GM12878 (cell line): ENCODE results near the gene PET117. TPM values are rescaled to one million over a fixed set of nuclear protein-coding genes. Genes with fewer than 3 reads are reported as not detected.

Source experiments
- BCL11A ChIP-seq: IDR thresholded peaks from 2 replicates; pipeline ENCODE4 v1.6.1; 2011; ENCODE audit warnings: low read depth, low read length
- BHLHE40 ChIP-seq, 2 experiments: fragments of 450-650 bp in 1 of 2; IDR thresholded peaks; 2 replicates each; pipeline ENCODE4 v1.6.1; 2011 to 2017; ENCODE audit warnings: low read depth in 2 of 2, borderline replicate concordance in 1 of 2, improper control_type of control experiment in 1 of 2, low read length in 1 of 2, mild to moderate bottlenecking in 1 of 2
- BMI1 ChIP-seq: fragments of 450-650 bp; IDR thresholded peaks from 2 replicates; pipeline ENCODE4 v1.6.1; 2016; ENCODE audit warnings: mild to moderate bottlenecking, moderate library complexity, borderline replicate concordance
- CREM ChIP-seq: IDR thresholded peaks from 2 replicates; pipeline ENCODE4 v1.6.1; 2014; ENCODE audit warnings: antibody characterized with exemption, low read depth
- KDM1A ChIP-seq: fragments of 200-600 bp; sonication (generic); IDR thresholded peaks from 2 replicates; pipeline ENCODE4 v1.6.1; 2016; ENCODE audit warnings: borderline replicate concordance
- MYB ChIP-seq: fragments of 150-350 bp; IDR thresholded peaks from 2 replicates; pipeline ENCODE4 v1.6.1; 2014; ENCODE audit warnings: mild to moderate bottlenecking, low read depth, low read length, borderline replicate concordance
- NR2C2 ChIP-seq: IDR thresholded peaks from 2 replicates; pipeline ENCODE4 v1.6.1; 2011; ENCODE audit warnings: borderline replicate concordance, low read depth; ENCODE audit not compliant: control insufficient read depth, insufficient read length
- RAD51 ChIP-seq: fragments of 450-650 bp; IDR thresholded peaks from 2 replicates; pipeline ENCODE4 v1.6.1; 2016; ENCODE audit warnings: moderate library complexity, mild to moderate bottlenecking, inconsistent platforms
- RUNX3 ChIP-seq: IDR thresholded peaks from 2 replicates; pipeline ENCODE4 v1.6.1; 2012; ENCODE audit warnings: low read length, inconsistent platforms
- SIN3A ChIP-seq: IDR thresholded peaks from 2 replicates; pipeline ENCODE4 v1.6.1; 2012; ENCODE audit warnings: low read depth, low read length, improper control_type of control experiment
- SMAD1 ChIP-seq: fragments of 450-650 bp; IDR thresholded peaks from 2 replicates; pipeline ENCODE4 v1.6.1; 2018; ENCODE audit warnings: mild to moderate bottlenecking, low read depth; ENCODE audit not compliant: partially characterized antibody
- SMAD5 ChIP-seq: IDR thresholded peaks from 2 replicates; pipeline ENCODE4 v1.6.1; 2016; ENCODE audit warnings: antibody characterized with exemption, low read depth
- TAF1 ChIP-seq: IDR thresholded peaks from 2 replicates; pipeline ENCODE4 v1.6.1; 2011; ENCODE audit warnings: mild to moderate bottlenecking, low read depth, low read length, borderline replicate concordance
- TCF3 ChIP-seq: IDR thresholded peaks from 2 replicates; pipeline ENCODE4 v1.6.1; 2012; ENCODE audit warnings: low read depth, mild to moderate bottlenecking, low read length, borderline replicate concordance; ENCODE audit not compliant: insufficient read depth
- ZNF274 ChIP-seq: IDR thresholded peaks from one replicate; pipeline ENCODE4 v1.8.0; 2011; ENCODE audit not compliant: insufficient read length, insufficient read depth
- polyA plus RNA-seq, 11 experiments: library from polyadenylated mRNA; depleted of rRNA in 4 of 11; unstranded in 6 of 11; stranded (reverse) in 5 of 11; fragments of >200 nt; fragmentation: Nextera tagmentation in 4 of 11; fragmentation: Illumina TruSeq in 1 of 11; extraction: Ambion mirVana in 4 of 11; extraction: Trizol in 1 of 11; gene quantifications; 1 replicate in 1 of 11; 2 replicates in 10 of 11; pipeline versions ENCODE4 v1.2.1 to v1.2.3, GENCODE V29; 2011 to 2016; ENCODE audit warnings: inconsistent platforms in 2 of 11, missing spikeins in 2 of 11, low read depth in 1 of 11
- total RNA-seq, 4 experiments: library from RNA; depleted of rRNA in 3 of 4; stranded (reverse); fragments of >200 nt in 3 of 4; fragmentation: Illumina TruSeq in 1 of 4; extraction: Trizol in 1 of 4; gene quantifications; 2 replicates each; pipeline versions ENCODE4 v1.2.1 to v1.2.3, GENCODE V29; 2013 to 2021
- TF ChIP-seq, protein P1 (sequence below): fragments of 450-650 bp; IDR thresholded peaks from 2 replicates; pipeline ENCODE4 v1.6.1; 2016; ENCODE audit warnings: mild to moderate bottlenecking
- TF ChIP-seq, protein P2 (sequence below): fragments of 450-650 bp; IDR thresholded peaks from 2 replicates; pipeline ENCODE4 v1.6.1; 2017; ENCODE audit warnings: antibody characterized with exemption, mild to moderate bottlenecking, moderate library complexity
- TF ChIP-seq, protein P3 (sequence below): fragments of 450-650 bp; formaldehyde crosslinking; IDR thresholded peaks from 2 replicates; pipeline ENCODE4 v1.4.0; 2020; ENCODE audit warnings: mild to moderate bottlenecking, moderate library complexity

Gene PET117
- total and polyA plus RNA-seq, 10 of the 15 experiments (the other 5 are each of a cell fraction or from before 2014, with no cell fraction given), result 6.0 to 20.6 (median 11.8) TPM

DNA sequence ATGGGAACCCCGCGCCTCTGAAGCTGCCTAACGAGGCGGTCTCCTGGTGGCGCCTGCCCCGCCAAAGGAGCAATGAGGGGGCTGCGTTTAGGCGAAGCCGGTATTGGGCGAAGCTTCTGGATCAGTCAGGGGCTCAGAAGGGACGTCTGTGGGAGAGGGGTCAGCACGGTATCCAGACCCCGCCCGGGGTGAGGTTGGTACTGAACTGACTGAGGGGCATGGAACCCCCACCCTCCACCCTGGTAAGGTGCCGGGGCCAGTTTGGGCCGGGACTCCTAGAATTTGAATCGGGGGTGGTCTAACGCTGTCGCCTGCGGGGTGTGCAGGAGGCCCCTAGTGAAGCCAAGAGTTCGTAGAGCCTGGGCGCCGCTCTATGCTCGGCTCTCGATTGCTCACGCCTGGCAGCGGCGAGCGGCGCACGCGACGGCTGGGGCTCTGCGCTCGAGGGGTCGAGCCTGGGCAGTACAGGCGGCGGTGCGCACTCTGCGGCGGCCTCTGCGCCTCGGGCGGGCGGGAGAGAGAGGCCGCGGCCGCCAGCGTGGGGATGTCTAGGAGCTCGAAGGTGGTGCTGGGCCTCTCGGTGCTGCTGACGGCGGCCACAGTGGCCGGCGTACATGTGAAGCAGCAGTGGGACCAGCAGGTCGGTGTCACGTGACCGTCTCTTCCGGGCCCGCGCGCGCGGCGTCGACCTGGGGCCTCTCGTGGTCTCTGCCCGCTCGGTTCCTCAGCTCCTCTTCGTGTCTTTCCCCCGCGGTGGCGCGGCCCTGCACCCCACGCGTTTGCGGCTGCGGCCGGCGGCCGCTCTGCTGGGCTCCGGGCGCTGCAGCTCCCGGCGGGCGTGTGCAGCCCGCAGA, at the start of gene PET117, which contains the start of gene KAT14 (continued):
- TF ChIP-seq, protein P1, sequence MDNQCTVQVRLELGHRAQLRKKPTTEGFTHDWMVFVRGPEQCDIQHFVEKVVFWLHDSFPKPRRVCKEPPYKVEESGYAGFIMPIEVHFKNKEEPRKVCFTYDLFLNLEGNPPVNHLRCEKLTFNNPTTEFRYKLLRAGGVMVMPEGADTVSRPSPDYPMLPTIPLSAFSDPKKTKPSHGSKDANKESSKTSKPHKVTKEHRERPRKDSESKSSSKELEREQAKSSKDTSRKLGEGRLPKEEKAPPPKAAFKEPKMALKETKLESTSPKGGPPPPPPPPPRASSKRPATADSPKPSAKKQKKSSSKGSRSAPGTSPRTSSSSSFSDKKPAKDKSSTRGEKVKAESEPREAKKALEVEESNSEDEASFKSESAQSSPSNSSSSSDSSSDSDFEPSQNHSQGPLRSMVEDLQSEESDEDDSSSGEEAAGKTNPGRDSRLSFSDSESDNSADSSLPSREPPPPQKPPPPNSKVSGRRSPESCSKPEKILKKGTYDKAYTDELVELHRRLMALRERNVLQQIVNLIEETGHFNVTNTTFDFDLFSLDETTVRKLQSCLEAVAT, result peak; percentile 100
- TF ChIP-seq CREM, result peak; percentile 71
- no peak for TF ChIP-seq BMI1
- no peak for TF ChIP-seq BCL11A
- peak; percentile 91 for TF ChIP-seq NR2C2
- TF ChIP-seq RAD51, result peak; percentile 98
- no peak for TF ChIP-seq SMAD1
- TF ChIP-seq ZNF274, result no peak
- TF ChIP-seq BHLHE40 (IDR thresholded peaks at IDR 0.05; ENCODE audit: borderline replicate concordance in 1 of 2, low read depth in 2 of 2, low read length in 1 of 2), result peak; percentile 98 to 100
- TF ChIP-seq TAF1, result peak; percentile 88; the same call in 1 of the 2 replicates
- TF ChIP-seq, protein P2, sequence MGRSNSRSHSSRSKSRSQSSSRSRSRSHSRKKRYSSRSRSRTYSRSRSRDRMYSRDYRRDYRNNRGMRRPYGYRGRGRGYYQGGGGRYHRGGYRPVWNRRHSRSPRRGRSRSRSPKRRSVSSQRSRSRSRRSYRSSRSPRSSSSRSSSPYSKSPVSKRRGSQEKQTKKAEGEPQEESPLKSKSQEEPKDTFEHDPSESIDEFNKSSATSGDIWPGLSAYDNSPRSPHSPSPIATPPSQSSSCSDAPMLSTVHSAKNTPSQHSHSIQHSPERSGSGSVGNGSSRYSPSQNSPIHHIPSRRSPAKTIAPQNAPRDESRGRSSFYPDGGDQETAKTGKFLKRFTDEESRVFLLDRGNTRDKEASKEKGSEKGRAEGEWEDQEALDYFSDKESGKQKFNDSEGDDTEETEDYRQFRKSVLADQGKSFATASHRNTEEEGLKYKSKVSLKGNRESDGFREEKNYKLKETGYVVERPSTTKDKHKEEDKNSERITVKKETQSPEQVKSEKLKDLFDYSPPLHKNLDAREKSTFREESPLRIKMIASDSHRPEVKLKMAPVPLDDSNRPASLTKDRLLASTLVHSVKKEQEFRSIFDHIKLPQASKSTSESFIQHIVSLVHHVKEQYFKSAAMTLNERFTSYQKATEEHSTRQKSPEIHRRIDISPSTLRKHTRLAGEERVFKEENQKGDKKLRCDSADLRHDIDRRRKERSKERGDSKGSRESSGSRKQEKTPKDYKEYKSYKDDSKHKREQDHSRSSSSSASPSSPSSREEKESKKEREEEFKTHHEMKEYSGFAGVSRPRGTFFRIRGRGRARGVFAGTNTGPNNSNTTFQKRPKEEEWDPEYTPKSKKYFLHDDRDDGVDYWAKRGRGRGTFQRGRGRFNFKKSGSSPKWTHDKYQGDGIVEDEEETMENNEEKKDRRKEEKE, result no peak
- TF ChIP-seq RUNX3, result peak; percentile 49
- TF ChIP-seq MYB, result no peak
- no peak for TF ChIP-seq KDM1A
- peak; percentile 82; the same call in 1 of the 2 replicates for TF ChIP-seq SMAD5
- 0 out of 2 replicates have a peak, but pooled peaks have one; percentile 67 for TF ChIP-seq TCF3
- TF ChIP-seq, protein P3, sequence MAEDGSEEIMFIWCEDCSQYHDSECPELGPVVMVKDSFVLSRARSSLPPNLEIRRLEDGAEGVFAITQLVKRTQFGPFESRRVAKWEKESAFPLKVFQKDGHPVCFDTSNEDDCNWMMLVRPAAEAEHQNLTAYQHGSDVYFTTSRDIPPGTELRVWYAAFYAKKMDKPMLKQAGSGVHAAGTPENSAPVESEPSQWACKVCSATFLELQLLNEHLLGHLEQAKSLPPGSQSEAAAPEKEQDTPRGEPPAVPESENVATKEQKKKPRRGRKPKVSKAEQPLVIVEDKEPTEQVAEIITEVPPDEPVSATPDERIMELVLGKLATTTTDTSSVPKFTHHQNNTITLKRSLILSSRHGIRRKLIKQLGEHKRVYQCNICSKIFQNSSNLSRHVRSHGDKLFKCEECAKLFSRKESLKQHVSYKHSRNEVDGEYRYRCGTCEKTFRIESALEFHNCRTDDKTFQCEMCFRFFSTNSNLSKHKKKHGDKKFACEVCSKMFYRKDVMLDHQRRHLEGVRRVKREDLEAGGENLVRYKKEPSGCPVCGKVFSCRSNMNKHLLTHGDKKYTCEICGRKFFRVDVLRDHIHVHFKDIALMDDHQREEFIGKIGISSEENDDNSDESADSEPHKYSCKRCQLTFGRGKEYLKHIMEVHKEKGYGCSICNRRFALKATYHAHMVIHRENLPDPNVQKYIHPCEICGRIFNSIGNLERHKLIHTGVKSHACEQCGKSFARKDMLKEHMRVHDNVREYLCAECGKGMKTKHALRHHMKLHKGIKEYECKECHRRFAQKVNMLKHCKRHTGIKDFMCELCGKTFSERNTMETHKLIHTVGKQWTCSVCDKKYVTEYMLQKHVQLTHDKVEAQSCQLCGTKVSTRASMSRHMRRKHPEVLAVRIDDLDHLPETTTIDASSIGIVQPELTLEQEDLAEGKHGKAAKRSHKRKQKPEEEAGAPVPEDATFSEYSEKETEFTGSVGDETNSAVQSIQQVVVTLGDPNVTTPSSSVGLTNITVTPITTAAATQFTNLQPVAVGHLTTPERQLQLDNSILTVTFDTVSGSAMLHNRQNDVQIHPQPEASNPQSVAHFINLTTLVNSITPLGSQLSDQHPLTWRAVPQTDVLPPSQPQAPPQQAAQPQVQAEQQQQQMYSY (CRISPR knock-in tag), result peak; percentile 86
- peak; percentile 79; the same call in 1 of the 2 replicates for TF ChIP-seq SIN3A
